Measurements from ENCODE around the gene XK. TPM values are rescaled to one million over a fixed set of nuclear protein-coding genes. Genes with fewer than 3 reads are reported as not detected.

XK gene
- total RNA-seq, 6 donors from 2014 or later: under 0.01 to 5.7 (median 1.8) TPM

GRCh38 chrX:37755025-37755424 lies 69.4 kb downstream of the XK start:
- Histone ChIP-seq H3K4me1 (no peaks in the 10 kb centered on the region), H3K27ac (peak overlapping the region in 2 of 4 donors; percentile 6 to 67), H3K27me3 (no peaks in the 10 kb centered on the region), H3K4me3 (no peak overlapping the region), H3K9me3 (no peaks in the 10 kb centered on the region), H3K36me3 (no peaks in the 10 kb centered on the region)
- no peak for DNase-seq
- TF ChIP-seq POLR2AphosphoS5 (IDR thresholded peaks at IDR 0.05) (peak in 1 of 2 donors; percentile 16), CTCF (IDR thresholded peaks at IDR 0.05) (no peak), POLR2A (IDR thresholded peaks at IDR 0.05) (no peak), EP300 (IDR thresholded peaks at IDR 0.05) (no peak)
- peak in 1 of 2 donors; percentile 68 for ATAC-seq (ENCODE audit: low FRiP score in 2 of 2)

GRCh38 chrX:37757082-37757481 lies 71.5 kb downstream of the XK start:
- no peak for ATAC-seq (ENCODE audit: low FRiP score in 2 of 2)
- H3K27ac ChIP-seq: no peak overlapping the region
- H3K4me3 ChIP-seq: no peak overlapping the region
- no peaks in the 10 kb centered on the region for H3K27me3 ChIP-seq
- H3K4me1 ChIP-seq: no peaks in the 10 kb centered on the region
- H3K36me3 ChIP-seq: no peaks in the 10 kb centered on the region
- DNase-seq: no peak
- TF ChIP-seq CTCF (IDR thresholded peaks at IDR 0.05) (no peak), POLR2A (IDR thresholded peaks at IDR 0.05) (no peak), EP300 (IDR thresholded peaks at IDR 0.05) (no peak), POLR2AphosphoS5 (IDR thresholded peaks at IDR 0.05) (no peak)
- no peaks in the 10 kb centered on the region for H3K9me3 ChIP-seq

GRCh38 chrX:37759351-37759750 lies 73.8 kb downstream of the XK start:
- Histone ChIP-seq H3K36me3 (no peaks in the 10 kb centered on the region), H3K4me1 (no peaks in the 10 kb centered on the region), H3K27ac (no peak overlapping the region), H3K9me3 (no peaks in the 10 kb centered on the region), H3K27me3 (no peaks in the 10 kb centered on the region), H3K4me3 (no peak overlapping the region)
- no peak for TF ChIP-seq POLR2A (IDR thresholded peaks at IDR 0.05)
- TF ChIP-seq EP300 (IDR thresholded peaks at IDR 0.05): no peak
- no peak for TF ChIP-seq CTCF (IDR thresholded peaks at IDR 0.05)
- no peak for TF ChIP-seq POLR2AphosphoS5 (IDR thresholded peaks at IDR 0.05)
- ATAC-seq (ENCODE audit: low FRiP score in 2 of 2): no peak
- DNase-seq: no peak
- 86 to 100% methylated on average over 1 of the region's 1 CpG for WGBS, 2 donors

- Histone ChIP-seq H3K4me1 (no peaks in the 10 kb centered on the region), H3K9me3 (no peaks in the 10 kb centered on the region), H3K36me3 (no peaks in the 10 kb centered on the region), H3K4me3 (no peak overlapping the region), H3K27me3 (no peaks in the 10 kb centered on the region), H3K27ac (no peak overlapping the region)
- no peak for ATAC-seq (ENCODE audit: low FRiP score in 2 of 2)
- 76 to 94% methylated on average over 2 of the region's 2 CpGs for WGBS, 2 donors
- no peak for DNase-seq
- TF ChIP-seq POLR2AphosphoS5 (IDR thresholded peaks at IDR 0.05): no peak
- TF ChIP-seq EP300 (IDR thresholded peaks at IDR 0.05): no peak
- no peak for TF ChIP-seq POLR2A (IDR thresholded peaks at IDR 0.05)
- no peak for TF ChIP-seq CTCF (IDR thresholded peaks at IDR 0.05)
These were observed 74.4 kb downstream of the XK start for GRCh38 chrX:37759878-37760418.

- Histone ChIP-seq H3K4me1 (no peaks in the 10 kb centered on the region), H3K27ac (no peak overlapping the region), H3K9me3 (no peaks in the 10 kb centered on the region), H3K4me3 (no peak overlapping the region), H3K27me3 (no peaks in the 10 kb centered on the region), H3K36me3 (no peaks in the 10 kb centered on the region)
- no peak for ATAC-seq (ENCODE audit: low FRiP score in 2 of 2)
- TF ChIP-seq CTCF (IDR thresholded peaks at IDR 0.05) (no peak), POLR2A (IDR thresholded peaks at IDR 0.05) (no peak), EP300 (IDR thresholded peaks at IDR 0.05) (no peak), POLR2AphosphoS5 (IDR thresholded peaks at IDR 0.05) (no peak)
- DNase-seq: no peak
These were observed 77.8 kb downstream of the XK start for GRCh38 chrX:37763400-37763799.
